ENCODE data around the gene BABAM2.

- TF ChIP-seq CTCF (IDR thresholded peaks at IDR 0.05): no peak
- TF ChIP-seq EP300 (IDR thresholded peaks at IDR 0.05; ENCODE audit: low read depth): no peak
- TF ChIP-seq POLR2A (IDR thresholded peaks at IDR 0.05): no peak
Observed at GRCh38 chr2:28310107-28310506, 419.6 kb downstream of the BABAM2 start.

Measured in transverse colon (tissue), 3 donors.